GM18517 (cell line): Measurements from ENCODE around the gene GPC6.

Experiments used
- ATAC-seq: cut with Tn5 transposase; IDR thresholded peaks from one replicate; pipeline ENCODE4 v1.9.1; 2021; ENCODE audit warnings: mild to moderate bottlenecking, moderate library complexity; ENCODE audit not compliant: unreplicated experiment

GPC6 gene

DNA sequence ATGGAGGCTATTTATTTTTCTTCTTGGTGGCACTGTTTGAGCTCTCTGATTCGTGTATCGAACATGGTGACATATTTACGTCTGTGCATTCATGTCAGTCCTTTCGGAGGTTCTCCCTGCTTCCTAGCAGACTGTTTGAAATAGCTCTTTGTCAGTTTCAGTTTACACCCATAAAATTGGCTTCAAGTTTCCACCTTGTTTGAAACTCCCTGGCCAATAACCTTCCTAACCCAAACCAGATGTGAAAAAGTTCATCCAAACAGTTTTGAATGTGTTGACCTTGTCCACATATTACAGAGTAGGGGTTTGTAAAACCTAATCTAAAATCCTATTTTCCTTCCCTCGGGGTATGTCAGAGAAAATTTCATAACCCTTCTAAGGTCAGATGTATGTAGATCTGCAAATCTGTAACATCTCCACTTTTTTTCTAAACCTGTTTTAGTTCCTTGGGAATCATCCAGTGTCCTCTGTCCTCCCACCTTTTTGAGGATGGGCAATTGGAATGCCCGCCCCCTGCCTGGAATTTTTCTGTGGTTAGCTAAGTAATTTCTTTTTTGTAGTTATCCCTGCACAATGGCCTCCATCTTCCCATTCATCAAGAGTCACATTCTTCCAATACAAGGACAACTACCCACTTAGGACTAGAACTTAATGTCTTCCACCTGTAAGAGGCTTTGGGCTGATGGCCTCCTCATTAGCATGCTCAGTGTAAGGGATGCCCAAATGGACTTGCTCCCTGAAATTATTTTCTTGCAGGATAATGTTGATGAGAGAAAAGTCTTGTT is 499.8 kb downstream of the GPC6 start:
- no peak for ATAC-seq

DNA sequence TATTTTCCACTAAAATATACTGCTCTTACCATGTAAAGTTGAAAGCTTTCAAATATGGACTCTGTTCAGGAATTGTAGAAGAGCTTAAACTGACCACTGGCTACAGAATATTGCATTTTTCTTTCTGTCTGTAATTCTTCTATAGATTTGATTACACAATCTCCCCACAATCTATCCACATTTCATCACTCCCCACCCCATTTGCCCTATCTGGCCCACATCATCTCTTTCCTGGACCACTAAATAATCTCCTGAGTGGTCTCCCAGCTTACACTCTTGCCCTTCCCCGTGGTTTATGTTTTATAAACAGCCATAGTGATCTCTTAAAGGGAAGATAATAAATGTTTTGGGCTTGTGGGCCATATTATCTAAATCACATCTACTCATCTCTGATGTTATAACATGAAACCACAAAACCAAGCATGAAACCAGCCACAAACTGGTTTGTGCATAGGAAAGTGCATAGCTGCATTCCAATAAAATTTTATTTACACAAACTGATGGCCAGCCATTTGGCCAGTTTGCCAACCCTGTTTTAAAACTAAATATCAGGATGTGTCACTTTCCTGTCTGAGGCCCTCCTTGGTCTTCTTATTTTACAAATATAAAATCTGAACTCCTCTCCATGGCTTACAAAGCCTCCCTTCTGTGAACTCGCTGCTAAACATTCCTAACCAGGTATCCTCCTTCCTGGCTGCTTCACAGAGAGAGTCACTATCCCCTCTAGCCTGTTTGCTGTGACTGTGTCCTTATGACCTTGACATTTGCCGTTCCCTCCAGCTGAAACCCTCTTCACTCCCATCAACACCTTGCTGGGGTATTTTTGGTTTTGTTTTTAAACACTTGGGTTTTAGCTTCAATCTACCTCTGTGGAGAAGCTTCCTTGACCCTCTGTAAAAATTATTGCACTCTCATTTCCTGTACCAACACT is 500.9 kb downstream of the GPC6 start:
- no peak for ATAC-seq

DNA sequence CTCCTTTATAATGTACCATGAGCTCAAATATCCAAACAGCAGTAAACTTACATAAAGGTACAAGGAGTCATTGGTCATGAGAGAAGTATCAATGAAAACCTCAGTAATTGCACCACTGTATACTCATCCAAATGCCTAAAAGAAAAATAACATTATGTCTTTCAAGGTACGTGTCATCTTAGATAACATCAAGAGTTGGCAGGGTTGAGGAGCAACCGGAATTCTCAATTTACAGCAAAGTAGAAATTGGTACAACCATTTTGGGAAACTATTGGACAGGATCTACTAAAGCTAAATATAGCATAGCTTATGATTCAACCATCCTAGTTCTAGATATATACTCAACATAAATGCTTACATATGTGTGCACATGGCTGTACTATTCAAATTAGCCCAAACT is 502.8 kb downstream of the GPC6 start:
- ATAC-seq, result no peak

DNA sequence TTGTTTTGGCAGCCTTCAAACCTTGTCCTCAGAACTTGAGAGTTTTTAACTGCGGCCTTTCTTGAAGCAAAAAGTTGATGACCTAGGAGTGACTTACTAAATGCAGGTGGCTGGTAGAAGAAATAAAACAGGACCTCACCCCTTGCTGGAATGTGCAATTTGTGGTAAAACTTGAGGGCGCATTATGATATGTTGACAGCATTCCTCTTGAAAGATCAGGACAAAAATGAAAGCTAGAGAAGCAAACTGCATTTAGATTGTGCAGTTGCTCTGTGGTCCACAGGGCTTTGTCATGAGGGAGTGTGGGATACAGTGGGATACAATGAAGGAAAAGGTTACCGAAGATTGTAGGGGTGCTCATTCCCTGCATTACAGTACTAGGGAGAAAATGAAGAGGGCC is 504.2 kb downstream of the GPC6 start:
- no peak for ATAC-seq

DNA sequence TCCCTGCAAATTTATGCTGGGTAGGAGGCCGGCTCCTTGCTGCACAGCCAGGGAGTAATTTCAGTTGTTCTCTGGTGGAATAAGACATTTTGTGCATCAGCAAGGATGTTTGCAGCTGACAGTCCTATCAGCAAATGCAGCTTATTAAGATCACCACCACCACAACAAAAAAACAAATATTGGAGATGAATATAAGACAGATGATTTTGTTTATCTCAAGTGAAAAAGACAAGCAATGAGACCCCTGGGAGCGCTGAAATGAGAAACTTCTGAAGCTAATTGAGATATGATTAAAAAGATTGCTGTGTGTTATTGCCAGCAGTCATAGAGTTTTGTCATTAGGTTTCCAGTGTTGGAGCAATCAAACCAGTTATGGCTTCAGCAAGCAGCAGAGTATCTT is 505.6 kb downstream of the GPC6 start:
- ATAC-seq, result no peak

DNA sequence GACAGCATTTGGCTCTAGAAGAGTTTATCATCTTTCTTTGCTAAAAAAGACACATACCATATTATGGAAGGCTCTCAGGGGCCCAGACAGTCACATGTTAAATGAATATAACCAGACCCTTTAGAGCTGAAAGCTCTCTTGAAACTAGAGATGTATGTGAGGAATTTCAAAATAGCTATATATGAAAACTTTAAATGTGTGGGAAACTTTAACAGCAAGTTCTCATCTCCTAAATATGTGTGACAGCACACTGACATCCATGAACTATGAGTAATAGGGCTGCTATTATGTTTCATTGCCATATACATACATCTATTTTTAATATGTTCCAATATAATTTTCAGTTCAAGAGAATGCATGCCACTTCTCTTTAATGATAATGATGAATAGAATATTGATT is 509.5 kb downstream of the GPC6 start:
- no peak for ATAC-seq

DNA sequence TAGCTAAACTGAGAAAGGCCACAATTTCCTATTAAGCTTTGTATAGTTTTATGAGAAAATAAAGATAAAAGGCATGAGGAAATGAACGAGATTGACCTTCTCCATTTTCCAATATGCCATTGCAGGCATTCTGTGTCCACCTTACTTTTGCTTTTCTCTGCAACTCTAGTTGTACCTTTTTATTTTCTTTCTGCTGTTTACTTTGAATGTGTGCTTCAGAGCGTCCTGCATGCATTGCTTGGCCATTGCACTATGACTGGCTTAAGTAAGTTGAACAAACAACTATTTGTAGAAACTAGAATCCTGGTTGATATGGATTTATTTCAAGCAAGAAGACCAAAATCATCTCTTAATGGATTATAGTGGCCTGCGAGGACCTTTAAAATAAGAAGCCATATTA is 510.3 kb downstream of the GPC6 start:
- ATAC-seq, result no peak

DNA sequence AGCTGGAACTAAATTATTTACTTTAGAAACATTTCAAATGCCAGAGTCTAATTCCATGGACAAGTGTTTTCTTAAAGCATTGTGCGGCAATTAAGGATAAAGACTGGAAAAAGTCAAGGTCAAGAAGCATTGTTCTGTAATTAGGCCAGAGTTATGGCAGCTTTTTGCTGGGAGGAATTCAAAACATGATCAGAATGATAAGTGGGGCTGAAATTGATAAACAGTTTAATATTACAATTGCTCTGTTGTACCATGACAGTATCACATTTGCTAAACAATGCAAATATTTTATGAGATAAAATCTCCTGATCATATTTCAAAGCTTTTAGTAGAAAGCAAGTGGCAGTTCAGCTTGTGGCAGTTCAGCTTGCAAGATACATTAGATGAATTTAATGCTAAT is 513.7 kb downstream of the GPC6 start:
- ATAC-seq, result no peak

DNA sequence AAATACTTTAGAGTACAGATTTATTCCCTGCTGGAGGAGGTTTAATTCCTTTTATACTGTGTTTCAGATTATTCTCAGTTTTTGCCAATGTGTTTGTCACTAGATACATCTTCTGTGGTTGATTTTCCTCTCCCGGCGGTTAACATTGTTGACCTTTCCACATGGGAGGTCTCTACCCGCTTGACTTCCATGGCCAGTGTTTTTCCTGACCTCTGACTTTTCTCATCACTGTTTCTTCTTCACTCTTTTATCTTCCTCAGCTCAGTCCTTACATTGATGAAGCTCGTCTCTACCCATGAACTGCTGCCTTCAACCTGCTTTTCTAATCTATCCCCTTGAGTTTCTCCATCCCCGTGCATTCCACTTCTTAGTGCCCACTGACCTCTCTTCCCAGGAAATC is 517.4 kb downstream of the GPC6 start:
- ATAC-seq, result no peak

DNA sequence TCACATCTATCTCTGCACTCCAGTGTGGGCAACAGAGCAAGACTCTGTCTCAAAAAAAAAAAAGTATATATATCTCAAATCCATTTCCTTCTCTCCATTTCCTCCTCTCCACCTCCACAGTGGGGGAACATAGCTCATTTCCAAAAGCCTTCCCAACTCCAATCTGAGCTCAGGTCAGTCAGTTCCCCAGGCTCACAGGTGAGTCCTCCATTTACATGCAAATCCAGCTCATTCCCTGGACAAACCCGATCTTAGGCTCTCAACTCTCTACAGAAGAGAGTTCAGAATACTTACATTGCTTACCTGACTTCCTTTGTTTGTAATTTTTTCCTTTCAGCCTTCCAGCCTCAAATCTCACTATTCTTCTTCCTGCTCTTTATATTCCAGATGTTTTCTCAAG is 518.3 kb downstream of the GPC6 start:
- no peak for ATAC-seq

DNA sequence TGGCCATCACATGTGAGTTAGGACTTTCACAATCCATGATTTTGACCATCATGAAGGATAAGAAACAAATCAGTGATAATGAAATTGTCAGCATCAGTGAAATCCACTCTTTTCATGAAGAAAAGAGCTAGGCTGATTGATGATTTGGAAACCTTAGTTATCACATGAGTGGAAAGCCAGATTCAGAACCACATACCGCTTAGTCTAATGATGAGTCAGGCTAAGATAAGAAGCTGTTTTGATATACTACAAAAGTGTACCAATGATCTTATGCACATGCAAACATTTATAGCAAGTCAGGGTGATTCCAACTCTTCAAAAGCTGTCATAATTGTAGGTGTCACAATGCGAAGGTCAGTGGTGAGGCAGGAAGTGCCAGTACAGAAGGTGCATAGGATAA is 519.3 kb downstream of the GPC6 start:
- ATAC-seq, result no peak

DNA sequence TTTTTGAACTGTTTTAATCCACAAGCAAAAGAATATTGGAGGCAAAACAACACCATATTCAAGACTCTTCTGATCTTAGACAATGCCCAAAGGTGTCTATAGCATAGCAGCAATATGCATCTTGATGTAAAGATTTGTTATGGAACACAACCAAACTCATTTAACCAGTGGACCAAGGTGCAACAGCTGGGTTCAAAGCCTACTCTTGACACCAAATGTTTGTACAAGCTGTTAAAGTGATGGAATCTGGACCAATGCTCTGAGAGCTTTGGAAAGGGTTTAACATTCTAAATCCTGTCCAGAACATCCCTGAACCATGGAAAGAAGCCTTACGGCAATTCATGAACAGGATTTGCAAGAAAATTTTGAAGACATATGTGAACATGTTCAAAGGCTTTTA is 520.0 kb downstream of the GPC6 start:
- ATAC-seq, result no peak

DNA sequence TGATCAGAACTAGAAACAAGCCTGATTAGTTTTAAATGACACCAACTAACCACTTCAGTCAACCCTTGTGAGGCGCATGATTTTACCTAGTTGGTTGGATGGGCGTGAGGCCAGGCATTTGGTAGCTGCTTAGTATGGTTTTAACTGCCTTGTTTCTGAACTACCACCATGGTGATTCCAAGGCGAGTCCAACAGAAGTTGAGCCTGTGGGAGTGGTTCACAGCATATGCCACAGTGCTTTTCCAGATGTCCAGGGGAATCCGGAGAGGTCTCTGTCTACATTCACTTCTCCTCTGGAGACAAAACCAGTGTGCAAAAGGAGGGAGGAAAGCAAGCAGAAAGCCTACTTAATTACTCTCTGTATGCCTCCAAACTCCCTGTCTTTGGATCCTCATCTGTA is 524.1 kb downstream of the GPC6 start:
- no peak for ATAC-seq

DNA sequence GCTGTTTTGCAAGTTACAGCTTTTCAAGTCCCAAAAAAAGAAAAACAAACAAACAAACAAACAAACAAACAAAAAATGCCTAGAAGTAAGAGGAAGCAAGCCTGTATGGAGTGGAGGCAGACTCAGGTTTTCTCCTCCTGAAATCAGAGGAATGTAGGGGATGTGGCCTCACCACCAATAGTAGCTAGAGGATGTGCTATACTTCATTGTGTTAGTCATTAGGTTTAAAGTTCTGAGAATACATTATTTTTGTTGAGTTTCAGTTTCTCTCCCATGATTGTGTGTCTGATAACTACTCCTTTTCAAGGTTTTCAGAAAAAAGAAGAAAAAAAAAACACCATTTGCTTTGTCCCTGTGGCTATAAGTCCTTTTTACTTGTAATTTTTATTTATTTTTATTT is 524.5 kb downstream of the GPC6 start:
- ATAC-seq, result no peak

DNA sequence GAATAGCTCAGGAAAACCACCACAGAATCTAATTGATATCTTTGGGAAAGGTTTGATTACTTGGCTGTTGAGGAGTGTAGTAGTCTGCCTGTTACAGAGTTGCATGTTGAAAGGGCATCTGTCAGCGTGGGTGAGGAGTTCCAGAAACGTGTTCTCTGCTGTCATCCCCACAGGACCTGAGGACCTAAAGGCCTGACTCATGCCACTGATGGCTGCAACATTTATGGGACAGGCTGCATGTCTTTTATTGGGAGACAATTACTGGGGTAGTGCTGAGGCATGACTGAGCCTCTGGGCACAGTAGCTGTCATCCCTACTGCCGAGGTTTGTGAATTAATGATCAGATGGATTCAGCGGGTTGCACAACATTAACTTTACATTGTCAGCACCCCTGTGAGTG is 525.9 kb downstream of the GPC6 start:
- no peak for ATAC-seq

DNA sequence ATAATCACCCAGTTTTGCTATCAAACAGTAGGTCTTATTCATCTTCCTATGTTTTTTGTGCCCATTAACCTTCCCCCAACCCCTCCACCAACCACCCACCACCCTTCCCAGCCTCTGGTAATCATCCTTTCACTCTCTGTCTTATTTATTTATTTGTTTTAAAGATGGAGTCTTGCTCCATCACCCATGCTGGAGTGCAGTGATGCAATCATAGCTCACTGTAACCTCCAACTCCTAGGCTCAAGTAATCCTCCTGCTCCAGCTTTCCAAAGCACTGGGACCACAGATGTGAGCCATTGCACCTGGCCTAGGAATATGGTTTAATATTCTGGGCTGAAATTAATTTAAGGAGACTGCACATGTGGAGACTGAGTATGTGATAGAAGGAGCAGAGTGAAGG is 527.0 kb downstream of the GPC6 start:
- no peak for ATAC-seq

DNA sequence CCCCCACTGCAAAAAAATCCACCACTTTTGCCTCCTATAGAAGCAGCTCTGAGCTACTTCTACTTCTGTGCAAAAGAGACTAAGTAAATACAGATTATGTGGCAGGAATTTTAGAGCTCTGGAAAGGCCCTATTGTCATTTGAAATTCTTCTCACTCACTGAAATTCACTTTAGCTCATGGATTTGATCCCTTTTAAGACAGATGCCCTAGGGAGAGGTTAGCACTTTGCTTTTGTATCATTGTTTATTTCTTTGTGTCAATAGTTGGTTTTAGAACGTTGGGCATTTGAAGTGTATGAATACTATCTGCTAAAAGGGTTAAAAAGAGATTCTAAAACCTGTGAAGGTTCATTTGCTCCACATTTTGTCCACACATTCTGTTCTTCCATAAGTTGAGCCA is 528.7 kb downstream of the GPC6 start:
- ATAC-seq, result no peak

DNA sequence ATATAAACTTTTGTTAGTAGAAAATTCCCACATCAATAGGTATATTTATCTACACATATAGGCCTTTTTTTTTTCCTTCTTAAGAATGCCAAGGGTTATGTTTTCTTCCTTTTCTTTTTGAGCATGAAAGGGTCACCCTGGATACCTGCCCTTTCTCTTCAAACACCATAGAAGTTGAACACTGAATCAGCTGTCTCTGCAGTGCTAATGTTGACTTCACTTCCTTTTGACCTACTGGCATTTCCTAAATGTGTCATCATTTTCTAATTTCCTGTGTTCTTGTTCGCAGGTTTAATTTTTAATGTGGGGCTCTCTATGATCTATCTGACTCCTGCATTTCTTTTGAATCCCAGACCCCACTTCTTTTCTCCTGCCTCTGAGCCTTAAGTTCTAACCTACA is 532.0 kb downstream of the GPC6 start:
- ATAC-seq, result no peak

DNA sequence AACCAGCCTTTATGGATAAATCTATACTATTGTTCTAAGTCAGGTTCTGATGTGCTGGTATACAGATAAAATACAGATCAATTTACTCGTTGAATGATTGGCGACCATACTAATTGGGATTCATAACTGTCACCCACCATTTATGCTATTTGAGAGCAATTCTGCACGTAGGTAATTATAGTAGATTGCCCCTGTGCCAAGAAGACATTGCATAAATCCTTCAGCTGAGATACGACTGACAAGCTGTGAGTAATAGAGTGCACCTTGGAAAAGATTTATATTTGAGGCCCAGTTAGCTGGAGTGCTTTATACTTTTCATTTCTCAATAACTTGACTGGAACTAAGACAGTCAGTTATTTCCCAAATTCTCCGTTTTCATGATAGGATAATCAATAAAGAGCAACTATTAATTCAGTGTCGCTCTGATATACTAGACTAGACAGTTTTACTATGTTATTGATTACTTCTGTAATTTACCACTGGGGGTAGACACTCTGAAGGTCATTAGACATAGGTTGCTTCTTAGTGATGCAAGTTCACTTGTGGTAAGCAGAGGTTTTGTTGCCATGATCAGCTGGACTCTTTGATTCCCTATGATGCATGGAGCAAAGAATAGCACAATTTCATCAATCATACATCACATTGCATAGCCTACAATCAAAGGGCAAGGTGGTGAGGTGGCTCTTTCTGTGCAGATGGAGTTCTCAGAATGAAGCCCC is 536.3 kb downstream of the GPC6 start:
- ATAC-seq, result no peak

DNA sequence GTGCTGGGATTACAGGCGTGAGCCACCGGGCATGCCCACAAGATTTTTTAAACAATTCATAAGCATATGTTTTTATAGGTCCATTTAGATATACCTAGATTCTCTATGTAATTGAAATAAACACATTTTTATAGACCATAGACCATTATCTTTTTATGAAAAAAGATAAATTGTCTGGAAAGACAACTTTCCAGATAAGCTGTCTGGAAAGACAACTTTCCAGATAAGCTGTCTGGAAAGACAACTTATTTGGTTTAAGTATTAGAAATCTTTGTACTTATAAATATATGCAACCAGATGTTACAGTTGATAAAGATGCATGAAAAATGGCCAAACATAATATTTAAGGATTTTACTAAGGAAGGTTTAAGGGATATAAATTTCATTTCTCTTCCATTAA is 538.5 kb downstream of the GPC6 start:
- ATAC-seq, result no peak

DNA sequence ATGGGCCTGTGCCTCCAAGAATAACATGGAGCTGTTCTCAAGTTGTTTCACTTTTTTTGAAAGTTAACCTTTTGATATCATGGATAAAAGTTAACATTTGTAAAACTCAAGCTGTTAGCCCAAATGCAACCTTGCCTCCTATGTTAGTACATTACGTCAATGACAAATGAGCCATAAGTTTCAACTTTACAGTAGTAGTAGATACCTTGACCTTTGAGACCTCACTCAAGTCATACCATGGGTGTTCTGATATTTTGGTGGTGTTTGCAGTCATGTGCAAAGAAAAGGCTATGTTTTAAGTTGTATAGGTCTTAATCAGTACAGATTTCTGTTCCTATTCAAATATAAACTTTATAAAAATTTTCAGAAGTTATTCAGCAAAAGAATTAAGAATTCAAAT is 539.2 kb downstream of the GPC6 start:
- no peak for ATAC-seq

DNA sequence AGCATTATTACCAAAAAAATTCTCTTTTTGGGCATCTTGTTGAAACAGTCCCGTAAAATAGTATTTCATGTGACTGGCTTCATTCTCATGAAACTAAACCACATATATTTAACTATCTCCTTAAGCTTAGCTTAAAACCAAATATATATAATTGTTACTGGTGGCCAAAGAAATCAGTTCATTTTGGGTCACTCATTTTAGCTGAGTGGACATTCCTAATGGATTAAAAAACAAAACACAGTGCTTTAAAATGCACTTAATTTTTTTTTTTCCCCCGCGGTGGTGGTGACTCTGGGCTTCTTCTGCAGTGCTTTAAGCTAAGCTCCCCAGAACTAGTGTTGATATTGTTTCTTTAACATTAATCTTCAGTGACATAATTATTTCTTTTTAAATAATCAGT is 540.1 kb downstream of the GPC6 start:
- ATAC-seq, result no peak
